Chondrocyte (in vitro differentiated cells): Measurements from ENCODE around the gene VSTM4. TPM values are rescaled to one million over a fixed set of nuclear protein-coding genes. Genes with fewer than 3 reads are reported as not detected.

Experiments used
- DNase-seq: peaks from one replicate; pipeline ENCODE4 v3.0.0; 2021; ENCODE audit warnings: mixed read lengths, low spot score
- H3K27ac Mint-ChIP-seq: one replicate; pipeline ENCODE4 v1.8.0; 2021; ENCODE audit warnings: mild to moderate bottlenecking, moderate library complexity, mixed read lengths; ENCODE audit not compliant: unreplicated experiment
- H3K27me3 Mint-ChIP-seq: 2 replicates; pipeline ENCODE4 v1.8.0; 2021; ENCODE audit warnings: low read depth, mixed read lengths
- H3K36me3 Mint-ChIP-seq: 2 replicates; pipeline ENCODE4 v1.8.0; 2021; ENCODE audit warnings: low read depth, mixed read lengths
- H3K4me1 Mint-ChIP-seq: 2 replicates; pipeline ENCODE4 v1.8.0; 2021; ENCODE audit warnings: low read depth, mild to moderate bottlenecking, mixed read lengths
- H3K4me3 Mint-ChIP-seq: one replicate; pipeline ENCODE4 v1.8.0; 2021; ENCODE audit warnings: mild to moderate bottlenecking, moderate library complexity, mixed read lengths; ENCODE audit not compliant: unreplicated experiment
- H3K9me3 Mint-ChIP-seq: 2 replicates; pipeline ENCODE4 v1.8.0; 2021; ENCODE audit warnings: low read depth, mixed read lengths
- CTCF ChIP-seq: fragments of 200-600 bp; sonication (generic); IDR thresholded peaks from 2 replicates; pipeline ENCODE4 v1.5.0; 2021; ENCODE audit warnings: antibody characterized with exemption, mild to moderate bottlenecking, moderate library complexity
- total RNA-seq: library from RNA; stranded (reverse); gene quantifications from 3 replicates; pipeline ENCODE4 v1.2.1, GENCODE V29; 2021

The VSTM4 gene
- total RNA-seq, 1 donor from 2014 or later, result 7.2 TPM

GRCh38 chr10:49144058-49144720 lies 28.9 kb upstream of the VSTM4 start:
- Mint-ChIP-seq H3K27me3 (peaks cover 3% of the 10 kb centered on the region), H3K27ac (no peak overlapping the region), H3K4me1 (peaks cover 11% of the 10 kb centered on the region), H3K9me3 (peaks cover 10% of the 10 kb centered on the region), H3K36me3 (peaks cover 3% of the 10 kb centered on the region), H3K4me3 (no peak overlapping the region)
- DNase-seq, result no peak
- no peak for TF ChIP-seq CTCF

DNA sequence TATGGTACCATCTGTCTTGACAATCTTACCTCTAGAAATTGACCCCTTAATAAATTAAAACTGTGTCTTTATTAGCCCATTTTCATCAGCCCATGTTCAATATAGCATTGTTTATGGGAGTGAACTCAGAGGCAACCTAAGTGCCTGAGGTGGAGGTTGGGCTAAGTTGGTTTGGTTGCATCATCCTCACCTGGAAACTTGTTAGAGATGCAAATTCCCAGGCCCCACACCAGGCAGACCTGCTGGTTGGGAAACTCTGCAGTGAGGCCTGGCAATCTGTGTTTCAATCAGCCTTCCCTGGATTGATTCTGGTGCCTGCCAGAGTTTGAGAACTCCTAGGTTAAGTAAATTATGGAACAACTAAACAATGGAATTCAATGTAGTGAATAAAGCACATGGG lies 27.9 kb upstream of the VSTM4 start:
- TF ChIP-seq CTCF, result no peak
- H3K4me3 Mint-ChIP-seq, result no peak overlapping the region
- no peak overlapping the region for H3K27ac Mint-ChIP-seq
- H3K9me3 Mint-ChIP-seq, result peaks cover 8% of the 10 kb centered on the region
- H3K27me3 Mint-ChIP-seq, result peaks cover 3% of the 10 kb centered on the region
- no peak for DNase-seq
- H3K36me3 Mint-ChIP-seq, result peaks cover 2% of the 10 kb centered on the region
- H3K4me1 Mint-ChIP-seq, result peaks cover 18% of the 10 kb centered on the region

- Mint-ChIP-seq H3K4me3 (no peak overlapping the region), H3K9me3 (peaks cover 7% of the 10 kb centered on the region), H3K27me3 (peaks cover 3% of the 10 kb centered on the region), H3K36me3 (no peaks in the 10 kb centered on the region), H3K27ac (no peak overlapping the region), H3K4me1 (peaks cover 18% of the 10 kb centered on the region)
- no peak for DNase-seq
- TF ChIP-seq CTCF, result no peak
Measured at GRCh38 chr10:49141541-49142332, 26.4 kb upstream of the VSTM4 start.

DNA sequence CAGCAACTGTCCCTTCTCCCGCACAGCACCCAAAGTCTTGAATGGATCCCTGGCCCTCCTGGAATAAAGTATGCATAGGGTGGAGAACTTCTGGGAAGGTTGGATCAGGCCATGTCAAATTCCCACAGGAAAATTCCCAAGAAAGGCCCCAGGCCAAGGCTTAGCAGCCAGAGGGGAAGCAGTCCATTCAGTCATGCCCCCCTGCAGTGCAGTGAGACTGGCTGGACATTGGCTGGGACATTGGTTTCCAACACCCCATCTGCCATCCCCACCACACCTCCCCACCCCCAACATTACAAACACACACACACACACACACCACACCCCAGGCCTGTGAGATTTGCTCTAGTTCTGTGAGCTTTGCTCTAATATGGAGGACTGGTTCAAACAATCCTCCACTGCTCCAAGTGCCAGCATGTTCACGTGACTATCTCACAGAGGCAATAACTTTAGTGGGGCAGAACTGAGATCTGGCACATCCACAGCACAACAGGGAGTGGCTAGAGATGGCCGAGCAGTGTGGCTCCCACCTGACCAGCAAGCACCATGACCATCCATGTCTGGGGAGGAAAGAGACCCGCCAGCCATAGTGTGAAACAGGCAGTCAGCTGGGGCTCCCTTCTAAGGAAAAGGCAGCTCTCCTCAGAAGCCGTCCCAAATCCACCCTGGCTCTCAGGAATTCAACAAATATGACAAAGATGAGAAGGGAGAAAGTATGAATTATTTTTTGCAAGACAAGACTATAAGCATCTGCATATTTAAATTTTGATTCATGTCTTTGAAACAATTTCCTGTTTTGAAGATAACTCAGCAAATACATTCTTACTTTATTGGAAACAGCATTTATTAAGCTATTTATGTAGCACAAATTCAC lies 25.2 kb upstream of the VSTM4 start:
- Mint-ChIP-seq H3K9me3 (peaks cover 8% of the 10 kb centered on the region), H3K36me3 (no peaks in the 10 kb centered on the region), H3K27me3 (peaks cover 2% of the 10 kb centered on the region), H3K27ac (no peak overlapping the region), H3K4me1 (peaks cover 23% of the 10 kb centered on the region), H3K4me3 (no peak overlapping the region)
- no peak for DNase-seq
- TF ChIP-seq CTCF, result no peak

GRCh38 chr10:49139846-49140195 lies 24.5 kb upstream of the VSTM4 start:
- Mint-ChIP-seq H3K27ac (no peak overlapping the region), H3K36me3 (no peaks in the 10 kb centered on the region), H3K27me3 (peaks cover 5% of the 10 kb centered on the region), H3K4me3 (no peak overlapping the region), H3K4me1 (peaks cover 23% of the 10 kb centered on the region), H3K9me3 (peaks cover 8% of the 10 kb centered on the region)
- DNase-seq, result no peak
- no peak for TF ChIP-seq CTCF
